Loucy (cell line): ENCODE data around the gene SORCS2.

Source experiments
- CTCF ChIP-seq: fragments of 200-600 bp; sonication (generic); conservative IDR thresholded peaks from 2 replicates; pipeline ENCODE4 v1.5.1; 2014; ENCODE audit warnings: mild to moderate bottlenecking, antibody characterized with exemption, low read length
- EZH2phosphoT487 ChIP-seq: fragments of 200-600 bp; IDR thresholded peaks from 2 replicates; pipeline ENCODE4 v1.6.1; 2018; ENCODE audit warnings: antibody characterized with exemption, mild to moderate bottlenecking, moderate library complexity, borderline replicate concordance

- TF ChIP-seq CTCF: no peak
- TF ChIP-seq EZH2phosphoT487: no peak
These were observed 156.9 kb downstream of the SORCS2 start for GRCh38 chr4:7348946-7349900.
